Hippocampal formation (tissue), 2 donors: ENCODE data around the gene FAM228B.

Experiments used
- DNase-seq, 2 donors: peaks; one replicate each; lab custom pipeline; 2025; lab: John Stamatoyannopoulos, UW

Gene FAM228B

DNA sequence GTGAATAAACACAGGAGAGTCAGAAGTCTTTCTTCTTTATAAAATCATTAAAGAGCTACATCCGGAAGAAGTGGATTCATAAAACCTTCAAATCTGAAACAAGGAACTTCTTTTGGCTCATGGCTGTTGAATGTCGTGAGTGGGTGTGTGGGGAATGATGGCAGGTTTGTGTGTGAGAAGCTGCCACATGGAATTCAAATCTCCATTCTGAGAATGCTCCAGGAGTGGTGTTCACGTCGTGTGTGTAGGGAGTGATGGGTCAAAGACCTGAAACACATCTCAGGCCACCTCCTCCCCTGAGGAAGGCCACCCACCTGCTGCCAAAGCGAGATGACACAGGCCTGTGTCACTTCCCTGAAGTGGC, 80.5 kb downstream of the FAM228B start:
- DNase-seq = no peak

DNA sequence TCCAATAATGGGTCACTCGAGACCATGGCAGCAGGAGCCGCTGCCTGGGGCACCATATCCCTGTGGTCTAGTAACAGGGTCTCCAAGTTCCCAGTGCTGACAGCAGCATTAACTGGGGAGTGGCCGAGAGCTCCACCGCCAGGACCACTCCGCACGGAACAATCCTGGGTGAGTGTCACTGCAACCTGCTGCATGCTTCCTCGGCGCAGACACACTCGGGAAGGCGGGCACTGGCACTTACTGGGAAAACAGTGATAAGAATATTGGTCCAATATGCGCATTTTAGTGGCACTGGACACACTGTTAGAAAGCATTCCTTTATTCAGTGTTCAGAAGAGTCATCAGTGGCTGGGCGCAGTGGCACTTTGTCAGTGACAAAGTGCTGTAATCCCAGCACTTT, 81.2 kb downstream of the FAM228B start:
- DNase-seq = no peak

DNA sequence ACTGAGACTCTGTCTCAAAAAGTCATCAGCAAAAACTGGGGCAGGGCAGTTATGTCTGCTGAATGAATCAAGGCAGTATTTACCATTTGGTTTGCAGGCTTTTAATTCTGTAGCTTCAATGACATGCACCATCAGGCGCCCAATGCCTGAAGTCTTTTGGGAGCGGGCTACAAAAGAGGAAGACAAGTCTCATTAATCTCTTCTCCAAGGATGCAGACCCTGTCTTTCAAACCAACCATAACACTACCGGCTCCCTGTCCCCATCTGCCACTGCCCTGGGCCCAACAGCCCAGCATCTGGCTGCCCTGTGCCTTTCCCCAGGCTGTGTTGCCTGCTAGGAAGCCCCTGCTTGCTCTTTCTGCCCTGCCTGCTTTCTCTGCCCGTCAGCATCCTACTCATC, 81.9 kb downstream of the FAM228B start:
- no peak for DNase-seq

DNA sequence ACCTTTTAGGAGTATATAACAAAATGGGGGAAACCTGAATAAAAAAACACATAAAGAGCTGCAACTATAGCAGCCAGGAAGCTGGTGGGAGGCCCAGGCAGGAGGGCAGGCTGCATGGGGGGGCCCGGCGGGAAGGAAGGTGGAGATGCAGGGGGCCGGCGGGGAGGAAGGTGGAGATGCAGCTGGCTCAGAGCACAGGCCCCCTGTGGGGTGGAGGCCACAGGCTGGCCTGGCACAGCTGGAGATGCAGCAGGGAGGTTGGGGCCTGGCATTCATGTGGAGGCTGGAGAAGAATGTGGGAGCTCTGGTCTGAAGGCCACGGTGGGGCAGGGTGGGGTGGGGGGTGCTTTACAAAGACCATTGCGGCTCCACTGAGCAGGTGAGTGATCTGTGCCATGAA, 83.0 kb downstream of the FAM228B start:
- DNase-seq = no peak

DNA sequence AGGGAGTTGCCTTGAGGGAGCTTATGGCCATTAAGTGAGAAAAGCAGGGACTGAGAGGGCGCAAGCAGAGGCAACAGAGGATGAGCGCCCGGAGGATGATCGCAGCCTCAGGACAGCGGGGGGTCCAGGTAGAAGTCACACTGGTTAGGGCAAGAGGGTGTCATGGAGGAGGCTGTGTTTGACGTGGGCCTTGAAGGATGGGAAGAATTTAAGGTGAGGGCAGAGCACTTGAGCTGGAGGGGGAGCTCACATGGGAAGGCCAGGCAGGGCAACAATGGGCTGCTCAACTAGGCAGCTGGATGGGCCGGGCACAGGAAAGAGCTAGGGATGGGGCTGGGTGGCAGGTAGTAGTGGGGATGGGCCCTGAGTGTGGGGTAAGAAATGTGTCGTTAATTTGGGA, 83.4 kb downstream of the FAM228B start:
- no peak for DNase-seq

DNA sequence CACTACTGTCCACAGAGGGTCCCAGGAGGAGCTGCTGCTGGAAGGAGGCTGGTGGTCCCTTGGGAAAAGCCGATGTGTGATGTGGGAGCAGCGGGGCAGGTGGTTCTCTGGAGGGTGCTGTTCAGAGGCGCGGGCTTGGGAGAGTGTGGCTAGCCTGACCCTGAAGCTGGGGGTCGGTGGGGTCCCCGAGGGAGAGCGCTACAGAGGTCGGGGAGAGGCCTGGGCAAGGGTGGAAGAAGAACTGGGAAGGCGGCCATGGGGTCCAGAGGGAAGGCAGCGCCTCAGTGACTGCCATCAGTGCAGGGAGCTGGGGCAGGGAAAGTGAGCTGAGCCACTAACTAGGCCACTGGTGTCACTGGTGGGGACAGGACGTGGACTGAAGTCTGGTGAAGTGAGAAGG, 84.1 kb downstream of the FAM228B start:
- DNase-seq = no peak

DNA sequence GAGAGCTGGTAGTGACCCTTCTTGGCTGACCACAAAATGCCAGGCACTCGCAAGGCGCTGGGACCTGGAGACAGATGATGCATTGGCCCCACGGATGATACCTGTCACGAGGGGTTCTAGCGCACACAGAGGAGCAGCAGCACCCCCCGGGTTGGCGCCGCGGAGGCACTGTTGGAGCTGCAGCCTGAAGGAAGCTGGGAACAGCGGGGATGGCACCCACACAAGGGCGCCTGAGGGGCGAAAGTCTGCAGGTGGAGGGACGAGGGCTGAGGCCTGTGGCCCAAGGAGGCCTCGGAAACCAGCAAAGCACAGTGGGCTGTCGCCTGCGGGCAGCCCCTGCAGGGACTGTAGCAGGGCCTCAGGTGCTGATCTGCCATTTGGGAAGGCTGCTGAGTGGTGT, 85.2 kb downstream of the FAM228B start:
- no peak for DNase-seq

DNA sequence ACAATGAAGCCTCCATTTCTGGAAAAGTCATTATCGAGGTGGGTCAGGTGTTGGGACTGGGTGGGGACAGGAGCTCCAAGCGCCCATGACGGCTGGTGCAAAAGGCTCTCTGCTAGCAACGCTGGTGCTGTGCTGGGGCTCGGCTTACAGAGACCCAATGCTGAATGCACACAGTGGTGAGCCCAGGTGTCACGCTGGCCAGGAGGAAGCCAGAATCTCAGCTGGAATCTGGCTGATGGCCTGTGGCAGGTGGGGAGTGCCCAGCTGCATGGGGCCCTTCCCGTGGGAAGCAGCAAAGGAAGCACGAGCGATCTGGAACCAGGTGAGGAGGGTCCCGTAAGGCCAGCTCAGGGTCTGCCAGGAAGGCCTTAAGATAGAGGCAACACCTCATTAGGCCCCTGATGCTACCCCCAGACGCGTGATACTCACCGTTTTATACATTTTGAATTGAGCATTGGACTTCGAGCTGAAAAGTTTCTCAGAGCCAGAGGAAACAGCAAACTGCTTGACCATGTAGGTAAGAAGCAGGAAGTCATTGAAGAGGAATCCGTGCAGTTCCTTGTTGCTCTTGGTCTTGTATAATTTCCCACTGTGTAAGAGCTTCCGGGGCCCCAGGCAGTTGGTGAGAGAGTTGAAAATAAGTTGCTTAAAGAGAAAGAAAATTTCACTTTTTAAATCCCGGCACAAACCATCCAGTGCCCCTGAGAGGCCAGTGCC, 86.3 kb downstream of the FAM228B start:
- DNase-seq = no peak

DNA sequence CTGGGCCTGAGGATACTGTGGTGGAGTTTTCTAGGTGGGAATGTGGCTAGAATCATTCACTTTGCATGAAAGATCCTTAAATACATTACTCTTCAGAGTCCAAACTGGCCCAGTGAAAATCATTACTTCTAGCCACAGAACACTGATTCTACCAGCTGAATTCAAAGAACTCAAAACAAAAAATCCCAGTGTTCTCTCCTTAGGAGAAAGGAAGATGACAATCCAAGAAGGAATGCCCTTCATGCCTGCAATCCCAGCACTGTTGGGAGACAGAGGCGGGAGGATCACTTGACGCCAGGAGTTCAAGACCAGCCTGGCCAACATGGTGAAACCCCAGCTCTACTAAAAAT, 86.8 kb downstream of the FAM228B start:
- no peak for DNase-seq

DNA sequence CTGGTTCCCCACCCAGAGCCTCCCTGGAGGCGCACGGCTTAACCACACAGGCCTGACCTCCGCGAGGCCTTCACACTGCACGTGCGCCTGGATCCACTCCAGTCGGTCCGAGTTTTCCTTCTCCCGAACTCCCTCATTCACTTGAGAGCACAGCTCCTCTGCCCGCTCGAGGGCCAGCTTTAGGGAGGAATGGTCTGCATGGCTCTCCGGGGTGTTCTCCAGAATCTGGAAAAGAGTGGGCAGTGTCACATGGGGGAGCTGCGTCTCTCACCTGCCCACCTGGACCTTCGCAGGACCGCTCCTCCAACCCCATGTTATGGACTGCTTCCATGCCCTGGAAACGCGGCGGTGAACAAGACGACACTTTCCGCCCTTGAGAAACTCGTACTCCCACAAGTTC, 87.5 kb downstream of the FAM228B start:
- no peak for DNase-seq

DNA sequence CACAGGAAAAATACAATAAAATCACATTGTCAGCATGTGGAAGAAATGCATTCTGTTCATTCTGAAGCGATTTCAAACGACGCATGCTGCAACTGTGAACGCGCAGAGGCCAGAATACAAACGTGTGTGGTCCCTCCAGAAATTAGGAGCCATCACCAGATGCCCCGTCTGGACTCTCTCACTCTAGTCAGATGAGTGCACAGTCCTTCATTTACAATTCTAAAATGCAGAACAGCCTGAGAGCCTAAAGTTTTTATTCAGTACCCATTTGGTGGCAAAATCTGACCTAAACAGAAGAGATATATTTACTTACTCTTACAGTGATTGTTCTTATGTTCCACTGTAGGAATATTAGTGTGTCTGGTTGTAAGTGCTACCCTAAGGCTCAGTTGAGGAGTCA, 88.1 kb downstream of the FAM228B start:
- DNase-seq = no peak

DNA sequence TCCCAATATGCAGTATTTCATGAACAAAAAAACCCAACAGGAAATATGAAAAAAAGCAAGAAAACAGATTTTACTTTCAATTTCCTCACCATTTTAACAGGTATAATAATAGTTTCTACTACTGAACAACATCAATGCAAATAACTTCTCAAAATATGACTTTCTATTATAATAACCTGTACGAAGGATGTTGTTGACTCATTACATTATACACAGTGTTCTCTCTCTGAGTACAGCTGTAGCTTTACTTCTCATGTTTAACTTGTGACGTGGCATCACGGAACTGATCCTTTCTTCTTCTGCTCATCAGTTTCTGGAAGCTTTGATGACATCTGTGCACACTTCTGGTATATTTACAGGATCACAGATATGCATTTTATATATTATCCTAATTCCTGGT, 91.6 kb downstream of the FAM228B start:
- DNase-seq = no peak
